ENCODE results near the gene GLB1L2.
A peak's percentile ranks its signal among the peaks of the same experiment; 100 is the strongest.

Gene GLB1L2

GRCh38 chr11:134385774-134386565 lies 54.2 kb downstream of the GLB1L2 start:
- ChIA-PET CTCF (no interaction called here), POLR2A (no interaction called here)
- no peak for TF ChIP-seq ZNF384 (IDR thresholded peaks at IDR 0.05)
- no peak for TF ChIP-seq LEF1 (IDR thresholded peaks at IDR 0.05; ENCODE audit: borderline replicate concordance)
- no peak for TF ChIP-seq BHLHE40 (IDR thresholded peaks at IDR 0.05; ENCODE audit: borderline replicate concordance)
- TF ChIP-seq ELF4 (IDR thresholded peaks at IDR 0.05) = no peak
- TF ChIP-seq SUZ12 (IDR thresholded peaks at IDR 0.05) = no peak
- DNase-seq (ENCODE audit: extremely low spot score) = peak; percentile 38

- CTCF ChIA-PET = interaction anchor here (0.6 kb wide), 1 partner anchor 482 kb away, joined by 3 read pairs; no protein-coding TSS in a partner anchor
- POLR2A ChIA-PET = no interaction called here
- DNase-seq (ENCODE audit: extremely low spot score) = no peak
- TF ChIP-seq PKNOX1 (IDR thresholded peaks at IDR 0.05) (no peak), FOXA1 (IDR thresholded peaks at IDR 0.05) (no peak), L3MBTL2 (conservative IDR thresholded peaks at IDR 0.05) (no peak), FOXK2 (IDR thresholded peaks at IDR 0.05) (no peak), LEF1 (IDR thresholded peaks at IDR 0.05; ENCODE audit: borderline replicate concordance) (no peak), BHLHE40 (IDR thresholded peaks at IDR 0.05; ENCODE audit: borderline replicate concordance) (no peak), TARDBP (IDR thresholded peaks at IDR 0.05) (no peak), SUZ12 (IDR thresholded peaks at IDR 0.05) (no peak), NFRKB (IDR thresholded peaks at IDR 0.05) (no peak), SP1 (IDR thresholded peaks at IDR 0.05) (no peak), FOXM1 (IDR thresholded peaks at IDR 0.05; ENCODE audit: borderline replicate concordance) (no peak), HDGF (IDR thresholded peaks at IDR 0.05; ENCODE audit: borderline replicate concordance) (no peak), ARNT (IDR thresholded peaks at IDR 0.05) (no peak), ELF4 (IDR thresholded peaks at IDR 0.05) (no peak), ZNF384 (IDR thresholded peaks at IDR 0.05) (no peak), CTBP1 (IDR thresholded peaks at IDR 0.05; ENCODE audit: borderline replicate concordance) (no peak)
Observed at GRCh38 chr11:134386945-134387344, 55.2 kb downstream of the GLB1L2 start.

- DNase-seq (ENCODE audit: extremely low spot score) = no peak
- POLR2A ChIA-PET = no interaction called here
- CTCF ChIA-PET = interaction anchor here (0.7 kb wide), 1 partner anchor 87 kb away, joined by 4 read pairs; no protein-coding TSS in a partner anchor
- no peak for TF ChIP-seq ARNT (IDR thresholded peaks at IDR 0.05)
- TF ChIP-seq TARDBP (IDR thresholded peaks at IDR 0.05) = no peak
- TF ChIP-seq L3MBTL2 (conservative IDR thresholded peaks at IDR 0.05) = no peak
- TF ChIP-seq ELF4 (IDR thresholded peaks at IDR 0.05) = no peak
- no peak for TF ChIP-seq FOXA1 (IDR thresholded peaks at IDR 0.05)
- no peak for TF ChIP-seq CTBP1 (IDR thresholded peaks at IDR 0.05; ENCODE audit: borderline replicate concordance)
- TF ChIP-seq FOXM1 (IDR thresholded peaks at IDR 0.05; ENCODE audit: borderline replicate concordance) = no peak
- no peak for TF ChIP-seq BHLHE40 (IDR thresholded peaks at IDR 0.05; ENCODE audit: borderline replicate concordance)
- no peak for TF ChIP-seq FOXK2 (IDR thresholded peaks at IDR 0.05)
- no peak for TF ChIP-seq LEF1 (IDR thresholded peaks at IDR 0.05; ENCODE audit: borderline replicate concordance)
Observed at GRCh38 chr11:134387501-134387900, 55.7 kb downstream of the GLB1L2 start.

- ChIA-PET POLR2A (no interaction called here), CTCF (no interaction called here)
Observed at GRCh38 chr11:134388590-134388989, 56.8 kb downstream of the GLB1L2 start.

GRCh38 chr11:134389464-134390180 lies 57.8 kb downstream of the GLB1L2 start:
- no peak for DNase-seq (ENCODE audit: extremely low spot score)
- TF ChIP-seq ELF4 (IDR thresholded peaks at IDR 0.05) (no peak), ZNF384 (IDR thresholded peaks at IDR 0.05) (no peak), LEF1 (IDR thresholded peaks at IDR 0.05; ENCODE audit: borderline replicate concordance) (no peak), HDGF (IDR thresholded peaks at IDR 0.05; ENCODE audit: borderline replicate concordance) (no peak), BHLHE40 (IDR thresholded peaks at IDR 0.05; ENCODE audit: borderline replicate concordance) (no peak), SP1 (IDR thresholded peaks at IDR 0.05) (no peak), SUZ12 (IDR thresholded peaks at IDR 0.05) (no peak), NFRKB (IDR thresholded peaks at IDR 0.05) (no peak), FOXK2 (IDR thresholded peaks at IDR 0.05) (no peak), ARNT (IDR thresholded peaks at IDR 0.05) (no peak), FOXM1 (IDR thresholded peaks at IDR 0.05; ENCODE audit: borderline replicate concordance) (no peak), TARDBP (IDR thresholded peaks at IDR 0.05) (no peak), CTBP1 (IDR thresholded peaks at IDR 0.05; ENCODE audit: borderline replicate concordance) (no peak), FOXA1 (IDR thresholded peaks at IDR 0.05) (no peak), L3MBTL2 (conservative IDR thresholded peaks at IDR 0.05) (no peak), PKNOX1 (IDR thresholded peaks at IDR 0.05) (no peak)
- ChIA-PET POLR2A (no interaction called here), CTCF (no interaction called here)

More at GRCh38 chr11:134388590-134388989, 56.8 kb downstream of the GLB1L2 start:
- DNase-seq (ENCODE audit: extremely low spot score) = no peak
- TF ChIP-seq ELF4 (IDR thresholded peaks at IDR 0.05) (no peak), ARNT (IDR thresholded peaks at IDR 0.05) (no peak), SP1 (IDR thresholded peaks at IDR 0.05) (no peak), PKNOX1 (IDR thresholded peaks at IDR 0.05) (no peak), NFRKB (IDR thresholded peaks at IDR 0.05) (no peak), LEF1 (IDR thresholded peaks at IDR 0.05; ENCODE audit: borderline replicate concordance) (no peak), HDGF (IDR thresholded peaks at IDR 0.05; ENCODE audit: borderline replicate concordance) (no peak), L3MBTL2 (conservative IDR thresholded peaks at IDR 0.05) (no peak), FOXM1 (IDR thresholded peaks at IDR 0.05; ENCODE audit: borderline replicate concordance) (no peak), FOXA1 (IDR thresholded peaks at IDR 0.05) (no peak), TARDBP (IDR thresholded peaks at IDR 0.05) (no peak), BHLHE40 (IDR thresholded peaks at IDR 0.05; ENCODE audit: borderline replicate concordance) (no peak), FOXK2 (IDR thresholded peaks at IDR 0.05) (no peak), CTBP1 (IDR thresholded peaks at IDR 0.05; ENCODE audit: borderline replicate concordance) (no peak), SUZ12 (IDR thresholded peaks at IDR 0.05) (no peak), ZNF384 (IDR thresholded peaks at IDR 0.05) (no peak)
